ENCODE data around the gene GPATCH2L.

Gene GPATCH2L

DNA sequence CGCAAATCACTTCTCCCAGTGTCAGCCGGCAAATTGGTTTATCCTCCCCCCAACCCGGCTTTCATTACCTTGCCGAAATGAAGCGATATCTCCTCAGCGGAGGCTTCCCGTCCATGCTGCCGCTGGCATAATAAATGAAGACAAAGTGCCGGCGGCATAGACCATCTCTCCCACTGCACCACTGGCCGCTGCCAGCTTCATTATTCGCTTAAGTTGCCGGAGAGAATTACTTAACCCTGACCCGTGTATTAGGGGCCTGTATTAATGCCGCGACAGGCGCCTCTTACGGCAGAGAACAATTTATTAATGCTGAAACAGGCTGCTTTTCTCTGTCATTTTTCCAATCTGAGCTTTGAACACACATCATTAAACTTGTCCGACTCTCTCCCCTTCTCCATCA lies 17.5 kb upstream of the GPATCH2L start:
- H3K36me3 ChIP-seq (ENCODE audit: insufficient read depth), result no peaks in the 10 kb centered on the region

DNA sequence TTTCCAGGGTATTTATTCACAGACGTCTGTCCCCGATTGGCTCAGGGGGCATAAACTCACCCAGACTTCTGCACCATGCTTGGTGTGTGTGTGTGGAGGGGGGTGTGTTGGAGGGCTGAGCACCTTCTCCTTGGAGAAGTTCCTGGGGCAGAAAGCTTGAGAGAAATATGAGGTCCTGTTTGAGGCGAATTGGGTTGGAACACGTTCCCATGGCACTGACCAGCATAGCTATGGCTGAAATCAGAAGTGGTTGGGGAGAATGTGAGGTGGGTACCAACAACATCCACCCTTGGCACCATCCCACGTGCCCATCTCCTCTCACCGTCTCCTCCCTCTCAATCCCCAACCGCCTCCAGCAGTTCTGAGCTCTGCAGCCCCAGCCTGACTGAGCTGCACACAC lies 16.0 kb upstream of the GPATCH2L start:
- TF ChIP-seq, protein P1, sequence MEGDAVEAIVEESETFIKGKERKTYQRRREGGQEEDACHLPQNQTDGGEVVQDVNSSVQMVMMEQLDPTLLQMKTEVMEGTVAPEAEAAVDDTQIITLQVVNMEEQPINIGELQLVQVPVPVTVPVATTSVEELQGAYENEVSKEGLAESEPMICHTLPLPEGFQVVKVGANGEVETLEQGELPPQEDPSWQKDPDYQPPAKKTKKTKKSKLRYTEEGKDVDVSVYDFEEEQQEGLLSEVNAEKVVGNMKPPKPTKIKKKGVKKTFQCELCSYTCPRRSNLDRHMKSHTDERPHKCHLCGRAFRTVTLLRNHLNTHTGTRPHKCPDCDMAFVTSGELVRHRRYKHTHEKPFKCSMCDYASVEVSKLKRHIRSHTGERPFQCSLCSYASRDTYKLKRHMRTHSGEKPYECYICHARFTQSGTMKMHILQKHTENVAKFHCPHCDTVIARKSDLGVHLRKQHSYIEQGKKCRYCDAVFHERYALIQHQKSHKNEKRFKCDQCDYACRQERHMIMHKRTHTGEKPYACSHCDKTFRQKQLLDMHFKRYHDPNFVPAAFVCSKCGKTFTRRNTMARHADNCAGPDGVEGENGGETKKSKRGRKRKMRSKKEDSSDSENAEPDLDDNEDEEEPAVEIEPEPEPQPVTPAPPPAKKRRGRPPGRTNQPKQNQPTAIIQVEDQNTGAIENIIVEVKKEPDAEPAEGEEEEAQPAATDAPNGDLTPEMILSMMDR (conservative IDR thresholded peaks at IDR 0.05; ENCODE audit: low read depth, low read length), result no peak
- no peak overlapping the region for H3K4me3 ChIP-seq (IDR thresholded peaks at IDR 0.05; ENCODE audit: insufficient read depth, low read depth, low read length)
- H3K36me3 ChIP-seq (ENCODE audit: insufficient read depth), result no peaks in the 10 kb centered on the region
- no peaks in the 10 kb centered on the region for H4K20me1 ChIP-seq (ENCODE audit: insufficient read depth)
- H3K9ac ChIP-seq, result no peak overlapping the region
- H2AFZ ChIP-seq (ENCODE audit: low read depth), result no peak overlapping the region
- H3K27ac ChIP-seq, result no peak overlapping the region
- no peaks in the 10 kb centered on the region for H3K79me2 ChIP-seq (ENCODE audit: insufficient read depth, low read depth)
- no peaks in the 10 kb centered on the region for H3K27me3 ChIP-seq (ENCODE audit: insufficient read depth, low read depth)
- H3K4me1 ChIP-seq (ENCODE audit: low read depth, poor library complexity, severe bottlenecking), result no peaks in the 10 kb centered on the region
- no peak overlapping the region for H3K4me2 ChIP-seq

More for the DNA sequence above, 17.5 kb upstream of the GPATCH2L start:
- no peaks in the 10 kb centered on the region for H3K79me2 ChIP-seq (ENCODE audit: insufficient read depth, low read depth)
- H3K27me3 ChIP-seq (ENCODE audit: insufficient read depth, low read depth), result no peaks in the 10 kb centered on the region
- no peaks in the 10 kb centered on the region for H3K4me1 ChIP-seq (ENCODE audit: low read depth, poor library complexity, severe bottlenecking)
- no peak overlapping the region for H2AFZ ChIP-seq (ENCODE audit: low read depth)
- no peak overlapping the region for H3K4me2 ChIP-seq
- no peaks in the 10 kb centered on the region for H4K20me1 ChIP-seq (ENCODE audit: insufficient read depth)
- H3K4me3 ChIP-seq (IDR thresholded peaks at IDR 0.05; ENCODE audit: insufficient read depth, low read depth, low read length), result no peak overlapping the region
- H3K27ac ChIP-seq, result no peak overlapping the region
- TF ChIP-seq, protein P1 (conservative IDR thresholded peaks at IDR 0.05; ENCODE audit: low read depth, low read length), result no peak
- H3K9ac ChIP-seq, result no peak overlapping the region

DNA sequence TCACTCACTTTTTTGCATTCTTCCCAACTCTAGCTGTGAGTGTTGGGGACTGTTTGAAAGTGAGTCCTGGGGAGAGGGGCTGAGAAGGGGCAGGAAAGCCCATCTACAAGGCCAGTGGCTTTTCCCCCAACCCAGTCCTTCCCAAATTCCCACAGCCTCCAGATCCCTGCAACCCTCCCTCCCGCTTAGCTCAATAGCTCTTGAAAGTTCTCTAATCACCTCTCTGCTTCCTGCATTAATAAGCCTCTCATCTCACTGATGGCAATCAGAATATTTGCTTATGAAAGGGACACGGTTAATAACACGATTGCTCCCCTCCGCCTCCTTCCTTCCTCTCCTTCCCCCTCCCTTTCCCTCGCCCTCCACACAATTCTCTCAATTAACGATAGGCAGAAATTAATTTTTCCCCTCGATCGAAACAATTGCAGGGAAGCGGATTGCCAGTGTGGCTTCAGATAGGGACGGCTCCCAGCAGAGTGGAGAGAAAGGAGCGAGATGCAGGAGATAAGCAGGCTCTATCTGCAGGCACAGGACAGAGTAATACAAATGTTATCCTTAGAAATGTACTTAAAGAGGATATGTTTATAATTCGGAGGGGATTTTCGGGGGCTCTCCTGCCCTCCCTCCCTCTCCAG lies 15.1 kb upstream of the GPATCH2L start:
- Histone ChIP-seq H3K4me2 (no peak overlapping the region), H4K20me1 (ENCODE audit: insufficient read depth) (no peaks in the 10 kb centered on the region)

GRCh38 chr14:76138119-76138757 lies 13.5 kb upstream of the GPATCH2L start:
- H3K27me3 ChIP-seq (ENCODE audit: insufficient read depth, low read depth), result no peaks in the 10 kb centered on the region
- H2AFZ ChIP-seq (ENCODE audit: low read depth), result no peak overlapping the region
- no peak overlapping the region for H3K27ac ChIP-seq
- no peaks in the 10 kb centered on the region for H4K20me1 ChIP-seq (ENCODE audit: insufficient read depth)
- H3K4me2 ChIP-seq, result no peak overlapping the region
- H3K36me3 ChIP-seq (ENCODE audit: insufficient read depth), result no peaks in the 10 kb centered on the region
- no peaks in the 10 kb centered on the region for H3K4me1 ChIP-seq (ENCODE audit: low read depth, poor library complexity, severe bottlenecking)
- no peak overlapping the region for H3K4me3 ChIP-seq (IDR thresholded peaks at IDR 0.05; ENCODE audit: insufficient read depth, low read depth, low read length)
- TF ChIP-seq, protein P1 (conservative IDR thresholded peaks at IDR 0.05; ENCODE audit: low read depth, low read length), result no peak
- no peak overlapping the region for H3K9ac ChIP-seq
- no peaks in the 10 kb centered on the region for H3K79me2 ChIP-seq (ENCODE audit: insufficient read depth, low read depth)

More for the DNA sequence above, 15.1 kb upstream of the GPATCH2L start:
- Histone ChIP-seq H3K27ac (no peak overlapping the region), H3K4me3 (IDR thresholded peaks at IDR 0.05; ENCODE audit: insufficient read depth, low read depth, low read length) (no peak overlapping the region), H3K79me2 (ENCODE audit: insufficient read depth, low read depth) (no peaks in the 10 kb centered on the region), H2AFZ (ENCODE audit: low read depth) (no peak overlapping the region), H3K36me3 (ENCODE audit: insufficient read depth) (no peaks in the 10 kb centered on the region), H3K27me3 (ENCODE audit: insufficient read depth, low read depth) (no peaks in the 10 kb centered on the region), H3K4me1 (ENCODE audit: low read depth, poor library complexity, severe bottlenecking) (no peaks in the 10 kb centered on the region), H3K9ac (no peak overlapping the region)
- TF ChIP-seq, protein P1 (conservative IDR thresholded peaks at IDR 0.05; ENCODE audit: low read depth, low read length), result no peak
